GM12878 (cell line): ENCODE data around the gene GUCY2F. TPM values are rescaled to one million over a fixed set of nuclear protein-coding genes. Genes with fewer than 3 reads are reported as not detected.

Experiments
- ATAC-seq: fragments of 200-7000 bp; cut with Tn5 transposase; 3 replicates; pipeline ENCODE4 v1.9.1; 2020; ENCODE audit warnings: mild to moderate bottlenecking, moderate library complexity
- BruUV-seq: library from RNA; stranded (reverse); fragments of 400-500 nt; replicated peaks from 2 replicates; lab custom pipeline; 2021; lab: Mats Ljungman, UMichigan
- CTCF ChIA-PET: fragments of 300-600 bp; sonication (Branson Sonifier 250); formaldehyde crosslinking; extraction: SDS; loops from one replicate; lab custom pipeline; 2021; ENCODE audit warnings: inconsistent platforms; lab: Yijun Ruan, JAX
- POLR2A ChIA-PET: fragments of 350-600 bp; formaldehyde crosslinking; extraction: SDS; loops from one replicate; lab custom pipeline; 2021; ENCODE audit warnings: inconsistent platforms; lab: Charles Lee
- RAD21 ChIA-PET: fragments of 300-600 bp; sonication (Branson Sonifier 250); formaldehyde crosslinking; loops from one replicate; lab custom pipeline; 2023; ENCODE audit warnings: antibody characterized with exemption; ENCODE audit not compliant: unreplicated experiment; lab: Charles Lee
- SMC1A ChIA-PET: fragments of 300-600 bp; sonication (Branson Sonifier 250); formaldehyde crosslinking; loops from one replicate; lab custom pipeline; 2023; ENCODE audit not compliant: unreplicated experiment, uncharacterized antibody; lab: Charles Lee
- DNase-seq: peaks from one replicate; pipeline ENCODE4 v3.0.0-alpha.2; 2011; ENCODE audit warnings: low read depth, low spot score
- FAIRE-seq: peaks from 3 replicates; lab custom pipeline; 2011; peaks lifted over from hg19 to GRCh38; lab: Jason Lieb, UNC
- H2AFZ ChIP-seq: 2 replicates; pipeline ENCODE4 v1.6.0; 2011; ENCODE audit warnings: low read depth, low read length, control low read depth; ENCODE audit not compliant: control insufficient read depth
- H3K27ac ChIP-seq: 2 replicates; pipeline ENCODE4 v1.5.1; 2011; ENCODE audit warnings: control low read depth; ENCODE audit not compliant: control insufficient read depth, insufficient read depth
- H3K27me3 ChIP-seq, 2 experiments: replicated peaks in 1 of 2; 2 replicates each; pipeline versions ENCODE4 v1.6.0 to v1.6.1; 2011; ENCODE audit warnings: low read length in 1 of 2; ENCODE audit not compliant: control insufficient read depth in 2 of 2, insufficient read depth in 2 of 2
- H3K36me3 ChIP-seq, 2 experiments: 2 replicates each; pipeline ENCODE4 v1.5.1; 2011; ENCODE audit warnings: low read length in 1 of 2; ENCODE audit not compliant: control insufficient read depth in 2 of 2, insufficient read depth in 2 of 2
- H3K4me1 ChIP-seq: 2 replicates; pipeline ENCODE4 v1.6.1; 2011; ENCODE audit warnings: mild to moderate bottlenecking, low read length, moderate library complexity, mixed read lengths; ENCODE audit not compliant: control insufficient read depth, insufficient read depth
- H3K4me2 ChIP-seq: 2 replicates; pipeline ENCODE4 v1.6.0; 2011; ENCODE audit warnings: control low read depth; ENCODE audit not compliant: control insufficient read depth, insufficient read depth
- H3K4me3 ChIP-seq: fragments of 200-600 bp; sonication (generic); 2 replicates; pipeline ENCODE4 v1.5.1; 2016
- H3K79me2 ChIP-seq: 2 replicates; pipeline ENCODE4 v1.6.0; 2011; ENCODE audit warnings: low read length; ENCODE audit not compliant: control insufficient read depth, insufficient read depth
- H3K9ac ChIP-seq: 2 replicates; pipeline ENCODE4 v1.8.0; 2011; ENCODE audit warnings: low read length, control low read depth, mixed read lengths; ENCODE audit not compliant: control insufficient read depth, insufficient read depth
- H3K9me3 ChIP-seq: replicated peaks from 3 replicates; pipeline ENCODE4 v1.5.1; 2011; ENCODE audit warnings: mild to moderate bottlenecking, low read length; ENCODE audit not compliant: control insufficient read depth, insufficient read depth
- H4K20me1 ChIP-seq: 2 replicates; pipeline ENCODE4 v1.6.0; 2011; ENCODE audit not compliant: control insufficient read depth, insufficient read depth
- CEBPB ChIP-seq, 2 experiments: fragments of 150-350 bp in 1 of 2; IDR thresholded peaks; 2 replicates each; pipeline ENCODE4 v1.6.1; 2012 to 2014; ENCODE audit warnings: low read depth in 2 of 2, low read length in 2 of 2, borderline replicate concordance in 1 of 2, inconsistent platforms in 1 of 2
- CHD1 ChIP-seq: IDR thresholded peaks from 2 replicates; pipeline ENCODE4 v1.6.1; 2012; ENCODE audit warnings: low read depth, low read length, improper control_type of control experiment
- CUX1 ChIP-seq: IDR thresholded peaks from 2 replicates; pipeline ENCODE4 v1.6.1; 2012; ENCODE audit warnings: improper control_type of control experiment, low read depth, low read length; ENCODE audit not compliant: insufficient replicate concordance
- DPF2 ChIP-seq: fragments of 450-650 bp; IDR thresholded peaks from 2 replicates; pipeline ENCODE4 v1.6.1; 2017; ENCODE audit warnings: mild to moderate bottlenecking
- EGR1 ChIP-seq, 2 experiments: IDR thresholded peaks; 1 replicate in 1 of 2; 2 replicates in 1 of 2; pipeline ENCODE4 v1.6.1; 2011 to 2012; ENCODE audit warnings: low read depth in 2 of 2, low read length in 2 of 2, borderline replicate concordance in 1 of 2, mild to moderate bottlenecking in 1 of 2, moderate library complexity in 1 of 2
- GABPA ChIP-seq: IDR thresholded peaks from 2 replicates; pipeline ENCODE4 v1.6.1; 2014; ENCODE audit warnings: antibody characterized with exemption, low read depth, mild to moderate bottlenecking, inconsistent platforms
- IKZF2 ChIP-seq, 2 experiments: fragments of 450-650 bp; IDR thresholded peaks; 2 replicates each; pipeline ENCODE4 v1.6.1; 2017; ENCODE audit warnings: mild to moderate bottlenecking in 2 of 2, moderate library complexity in 2 of 2
- MEF2B ChIP-seq: fragments of 450-650 bp; IDR thresholded peaks from 2 replicates; pipeline ENCODE4 v1.6.1; 2018; ENCODE audit warnings: mild to moderate bottlenecking, moderate library complexity; ENCODE audit not compliant: partially characterized antibody, poor library complexity, severe bottlenecking
- NRF1 ChIP-seq: conservative IDR thresholded peaks from 2 replicates; pipeline ENCODE4 v1.6.1; 2011; ENCODE audit warnings: mild to moderate bottlenecking, low read depth, low read length, improper control_type of control experiment
- POLR2AphosphoS5 ChIP-seq: IDR thresholded peaks from 2 replicates; pipeline ENCODE4 v1.6.1; 2011; ENCODE audit warnings: mild to moderate bottlenecking, low read length, inconsistent platforms
- STAT1 ChIP-seq: fragments of 450-650 bp; conservative IDR thresholded peaks from 2 replicates; pipeline ENCODE4 v1.6.1; 2014; ENCODE audit warnings: antibody characterized with exemption, mild to moderate bottlenecking
- STAT3 ChIP-seq: IDR thresholded peaks from 2 replicates; pipeline ENCODE4 v1.6.1; 2011; ENCODE audit warnings: low read depth, low read length, improper control_type of control experiment
- TCF12 ChIP-seq: IDR thresholded peaks from 2 replicates; pipeline ENCODE4 v1.6.1; 2011; ENCODE audit warnings: low read depth, mild to moderate bottlenecking, low read length
- USF1 ChIP-seq: IDR thresholded peaks from 2 replicates; pipeline ENCODE4 v1.6.1; 2011; ENCODE audit warnings: borderline replicate concordance, low read depth, mild to moderate bottlenecking, moderate library complexity, mixed read lengths, low read length; ENCODE audit not compliant: insufficient read depth; ENCODE audit errors: extremely low read length
- WGBS: methylation state at CpG from one replicate; pipeline ENCODE4 v1.1.6; 2016; ENCODE audit warnings: low lambda C conversion rate; ENCODE audit not compliant: insufficient replicate concordance, insufficient coverage; ENCODE audit errors: missing lambda C conversion rate; 5-methylcytosine and 5-hydroxymethylcytosine counted together
- in situ Hi-C: fragments of 300-500 bp; cut with MboI; formaldehyde crosslinking; loops from 9 replicates; pipeline ENCODE4 v1.14.3; 2018; ENCODE audit warnings: mixed read lengths
- intact Hi-C: fragments of 100-400 bp; cut with micrococcal nuclease; formaldehyde crosslinking; loops from one replicate; pipeline ENCODE4 v1.14.2; 2022; ENCODE audit not compliant: unreplicated experiment
- polyA plus RNA-seq, 11 experiments: library from polyadenylated mRNA; depleted of rRNA in 4 of 11; unstranded in 6 of 11; stranded (reverse) in 5 of 11; fragments of >200 nt; fragmentation: Nextera tagmentation in 4 of 11; fragmentation: Illumina TruSeq in 1 of 11; extraction: Ambion mirVana in 4 of 11; extraction: Trizol in 1 of 11; gene quantifications; 1 replicate in 1 of 11; 2 replicates in 10 of 11; pipeline versions ENCODE4 v1.2.1 to v1.2.3, GENCODE V29; 2011 to 2016; ENCODE audit warnings: inconsistent platforms in 2 of 11, missing spikeins in 2 of 11, low read depth in 1 of 11
- total RNA-seq, 4 experiments: library from RNA; depleted of rRNA in 3 of 4; stranded (reverse); fragments of >200 nt in 3 of 4; fragmentation: Illumina TruSeq in 1 of 4; extraction: Trizol in 1 of 4; gene quantifications; 2 replicates each; pipeline versions ENCODE4 v1.2.1 to v1.2.3, GENCODE V29; 2013 to 2021

GUCY2F gene
- total and polyA plus RNA-seq, 10 of the 15 experiments (the other 5 are each of a cell fraction or from before 2014, with no cell fraction given) = not detected

- Histone ChIP-seq H3K4me2 (no peak overlapping the region), H3K9me3 (no peaks in the 10 kb centered on the region; the same call in 2 of the 3 replicates), H3K4me1 (no peaks in the 10 kb centered on the region), H3K27me3 (no peaks in the 10 kb centered on the region), H3K36me3 (no peaks in the 10 kb centered on the region), H3K9ac (no peak overlapping the region), H2AFZ (no peak overlapping the region), H3K27ac (no peak overlapping the region), H3K4me3 (no peak overlapping the region), H4K20me1 (no peaks in the 10 kb centered on the region), H3K79me2 (no peaks in the 10 kb centered on the region)
- ChIA-PET SMC1A (interaction anchor here (0.6 to 1.6 kb wide), 4 partner anchors 11 to 1202 kb away, joined by 3 to 4 read pairs (median 3); no protein-coding TSS in a partner anchor), CTCF (interaction anchor here (1.2 kb wide), 1 partner anchor 21 kb away, joined by 6 read pairs; no protein-coding TSS in a partner anchor), POLR2A (no interaction called here), RAD21 (interaction anchor here (1.1 kb wide), 1 partner anchor 57 kb away, joined by 3 read pairs; no protein-coding TSS in a partner anchor)
- BruUV-seq = no TSS peak
- in situ Hi-C loops = no loop called here
- WGBS = 5% methylated on average over 1 of the region's 1 CpG
- TF ChIP-seq POLR2AphosphoS5 (no peak), MEF2B (no peak), CEBPB (IDR thresholded peaks at IDR 0.05; ENCODE audit: borderline replicate concordance in 1 of 2, low read depth in 2 of 2, low read length in 2 of 2) (no peak), USF1 (no peak), STAT1 (no peak), CUX1 (no peak), STAT3 (no peak), EGR1 (IDR thresholded peaks at IDR 0.05; ENCODE audit: borderline replicate concordance in 1 of 2, low read depth in 2 of 2, low read length in 2 of 2) (no peak), TCF12 (no peak), CHD1 (no peak), GABPA (no peak), IKZF2 (IDR thresholded peaks at IDR 0.05) (no peak), NRF1 (no peak), DPF2 (no peak)
- DNase-seq (no peak), ATAC-seq (no peak), FAIRE-seq (no peak)
- intact Hi-C loops = no loop called here
These were observed 154.6 kb downstream of the GUCY2F start for GRCh38 chrX:109327251-109327650.
